GM18909 (cell line): Measurements from ENCODE around the gene CIPC.

Experiments
- ATAC-seq: cut with Tn5 transposase; IDR thresholded peaks from one replicate; pipeline ENCODE4 v1.9.1; 2021; ENCODE audit warnings: mild to moderate bottlenecking; ENCODE audit not compliant: unreplicated experiment, poor library complexity

CIPC gene

GRCh38 chr14:77123381-77124325 is 25.6 kb downstream of the CIPC start:
- ATAC-seq = no peak

GRCh38 chr14:77124345-77125280 is 26.6 kb downstream of the CIPC start:
- no peak for ATAC-seq

GRCh38 chr14:77125281-77125801 is 27.3 kb downstream of the CIPC start:
- ATAC-seq = no peak

- no peak for ATAC-seq
Observed at GRCh38 chr14:77125823-77126325, 27.8 kb downstream of the CIPC start.

GRCh38 chr14:77126461-77126990 is 28.5 kb downstream of the CIPC start:
- ATAC-seq = no peak

GRCh38 chr14:77128414-77128891 is 30.4 kb downstream of the CIPC start:
- no peak for ATAC-seq

GRCh38 chr14:77130386-77130785 is 32.3 kb downstream of the CIPC start:
- ATAC-seq = no peak

GRCh38 chr14:77131206-77131605 is 33.1 kb downstream of the CIPC start:
- no peak for ATAC-seq

- ATAC-seq = no peak
Observed at GRCh38 chr14:77131871-77132486, 33.9 kb downstream of the CIPC start.

GRCh38 chr14:77133720-77134338 is 35.8 kb downstream of the CIPC start:
- ATAC-seq = no peak

GRCh38 chr14:77139022-77139421 is 41.0 kb downstream of the CIPC start:
- no peak for ATAC-seq

- no peak for ATAC-seq
Observed at GRCh38 chr14:77139540-77140358, 41.7 kb downstream of the CIPC start.

- ATAC-seq = no peak
Observed at GRCh38 chr14:77140359-77141213, 42.5 kb downstream of the CIPC start.

- no peak for ATAC-seq
Observed at GRCh38 chr14:77141214-77142004, 43.4 kb downstream of the CIPC start, which contains the start of gene ZDHHC22. ZDHHC22 (minus strand) TSS chr14:77141791; CDS start chr14:77139738, 2,053 bp downstream.

- ATAC-seq = no peak
Observed at GRCh38 chr14:77142005-77142800, 44.1 kb downstream of the CIPC start.

GRCh38 chr14:77143071-77143470 is 45.0 kb downstream of the CIPC start:
- no peak for ATAC-seq
